Measurements from ENCODE around the gene STOX2.

Gene STOX2

DNA sequence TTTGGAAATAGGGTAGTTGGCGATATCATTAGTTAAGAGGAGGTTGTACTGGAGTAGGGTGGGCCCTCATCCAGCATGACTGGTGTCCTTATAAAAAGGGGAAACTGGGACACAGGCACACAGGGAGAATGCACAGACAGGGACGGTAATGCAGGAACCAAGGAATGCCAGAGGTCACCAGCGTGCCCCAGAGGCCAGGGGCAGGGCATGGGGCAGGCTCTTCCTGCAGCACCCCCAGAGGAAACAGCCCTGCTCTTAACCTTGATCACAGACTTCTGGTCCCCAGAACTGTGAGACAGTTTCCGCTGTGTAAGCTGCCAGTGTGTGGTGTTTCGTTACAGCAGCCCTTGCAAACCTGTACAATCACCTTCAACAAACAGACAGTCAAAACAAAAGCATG lies 15.9 kb upstream of the STOX2 start:
- TF ChIP-seq, protein P1, sequence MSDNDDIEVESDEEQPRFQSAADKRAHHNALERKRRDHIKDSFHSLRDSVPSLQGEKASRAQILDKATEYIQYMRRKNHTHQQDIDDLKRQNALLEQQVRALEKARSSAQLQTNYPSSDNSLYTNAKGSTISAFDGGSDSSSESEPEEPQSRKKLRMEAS (IDR thresholded peaks at IDR 0.05): no peak
- TF ChIP-seq, protein P2, sequence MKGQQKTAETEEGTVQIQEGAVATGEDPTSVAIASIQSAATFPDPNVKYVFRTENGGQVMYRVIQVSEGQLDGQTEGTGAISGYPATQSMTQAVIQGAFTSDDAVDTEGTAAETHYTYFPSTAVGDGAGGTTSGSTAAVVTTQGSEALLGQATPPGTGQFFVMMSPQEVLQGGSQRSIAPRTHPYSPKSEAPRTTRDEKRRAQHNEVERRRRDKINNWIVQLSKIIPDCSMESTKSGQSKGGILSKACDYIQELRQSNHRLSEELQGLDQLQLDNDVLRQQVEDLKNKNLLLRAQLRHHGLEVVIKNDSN (IDR thresholded peaks at IDR 0.05): no peak
- TF ChIP-seq YY1 (IDR thresholded peaks at IDR 0.05; ENCODE audit: low read depth) (no peak), EGR1 (IDR thresholded peaks at IDR 0.05) (no peak), CREB1 (IDR thresholded peaks at IDR 0.05; ENCODE audit: low read depth) (no peak), TAF1 (IDR thresholded peaks at IDR 0.05; ENCODE audit: low read depth) (no peak), FOXM1 (IDR thresholded peaks at IDR 0.05; ENCODE audit: borderline replicate concordance, low read depth) (no peak), RAD21 (IDR thresholded peaks at IDR 0.05; ENCODE audit: low read depth) (no peak), ZBTB7A (IDR thresholded peaks at IDR 0.05; ENCODE audit: low read depth) (no peak), NFIC (IDR thresholded peaks at IDR 0.05) (no peak), EP300 (IDR thresholded peaks at IDR 0.05; ENCODE audit: borderline replicate concordance) (no peak), TEAD4 (IDR thresholded peaks at IDR 0.05) (no peak), CEBPB (IDR thresholded peaks at IDR 0.05) (no peak), TCF12 (IDR thresholded peaks at IDR 0.05; ENCODE audit: low read depth) (no peak)
- TF ChIP-seq, protein P3, sequence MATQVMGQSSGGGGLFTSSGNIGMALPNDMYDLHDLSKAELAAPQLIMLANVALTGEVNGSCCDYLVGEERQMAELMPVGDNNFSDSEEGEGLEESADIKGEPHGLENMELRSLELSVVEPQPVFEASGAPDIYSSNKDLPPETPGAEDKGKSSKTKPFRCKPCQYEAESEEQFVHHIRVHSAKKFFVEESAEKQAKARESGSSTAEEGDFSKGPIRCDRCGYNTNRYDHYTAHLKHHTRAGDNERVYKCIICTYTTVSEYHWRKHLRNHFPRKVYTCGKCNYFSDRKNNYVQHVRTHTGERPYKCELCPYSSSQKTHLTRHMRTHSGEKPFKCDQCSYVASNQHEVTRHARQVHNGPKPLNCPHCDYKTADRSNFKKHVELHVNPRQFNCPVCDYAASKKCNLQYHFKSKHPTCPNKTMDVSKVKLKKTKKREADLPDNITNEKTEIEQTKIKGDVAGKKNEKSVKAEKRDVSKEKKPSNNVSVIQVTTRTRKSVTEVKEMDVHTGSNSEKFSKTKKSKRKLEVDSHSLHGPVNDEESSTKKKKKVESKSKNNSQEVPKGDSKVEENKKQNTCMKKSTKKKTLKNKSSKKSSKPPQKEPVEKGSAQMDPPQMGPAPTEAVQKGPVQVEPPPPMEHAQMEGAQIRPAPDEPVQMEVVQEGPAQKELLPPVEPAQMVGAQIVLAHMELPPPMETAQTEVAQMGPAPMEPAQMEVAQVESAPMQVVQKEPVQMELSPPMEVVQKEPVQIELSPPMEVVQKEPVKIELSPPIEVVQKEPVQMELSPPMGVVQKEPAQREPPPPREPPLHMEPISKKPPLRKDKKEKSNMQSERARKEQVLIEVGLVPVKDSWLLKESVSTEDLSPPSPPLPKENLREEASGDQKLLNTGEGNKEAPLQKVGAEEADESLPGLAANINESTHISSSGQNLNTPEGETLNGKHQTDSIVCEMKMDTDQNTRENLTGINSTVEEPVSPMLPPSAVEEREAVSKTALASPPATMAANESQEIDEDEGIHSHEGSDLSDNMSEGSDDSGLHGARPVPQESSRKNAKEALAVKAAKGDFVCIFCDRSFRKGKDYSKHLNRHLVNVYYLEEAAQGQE (IDR thresholded peaks at IDR 0.05; ENCODE audit: low read depth): no peak

DNA sequence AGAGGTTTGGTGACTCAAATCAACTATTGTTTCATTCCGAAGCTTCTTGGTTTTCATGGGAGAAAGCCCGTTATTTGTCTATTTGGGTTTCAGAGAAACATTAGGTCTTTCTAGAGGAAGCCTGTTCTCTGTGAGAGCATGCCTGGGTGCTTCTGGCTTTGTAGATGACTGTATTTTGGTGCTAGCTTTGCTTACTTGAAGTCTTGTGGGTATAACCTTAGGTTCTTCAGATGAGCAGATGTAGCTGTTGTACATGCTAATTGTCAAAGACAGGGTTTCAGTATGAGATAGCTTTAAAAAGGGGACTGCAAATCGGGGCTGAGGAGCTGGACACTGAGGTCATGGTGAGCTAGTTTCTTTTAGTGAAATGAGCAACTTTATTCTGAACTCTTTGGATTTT lies 7.9 kb upstream of the STOX2 start:
- TF ChIP-seq, protein P1 (IDR thresholded peaks at IDR 0.05): no peak
- TF ChIP-seq RAD21 (IDR thresholded peaks at IDR 0.05; ENCODE audit: low read depth) (no peak), TCF12 (IDR thresholded peaks at IDR 0.05; ENCODE audit: low read depth) (no peak), EP300 (IDR thresholded peaks at IDR 0.05; ENCODE audit: borderline replicate concordance) (no peak), FOXM1 (IDR thresholded peaks at IDR 0.05; ENCODE audit: borderline replicate concordance, low read depth) (no peak), CEBPB (IDR thresholded peaks at IDR 0.05) (no peak), NFIC (IDR thresholded peaks at IDR 0.05) (no peak), TAF1 (IDR thresholded peaks at IDR 0.05; ENCODE audit: low read depth) (no peak)
- TF ChIP-seq, protein P3 (IDR thresholded peaks at IDR 0.05; ENCODE audit: low read depth): no peak
- TF ChIP-seq, protein P2 (IDR thresholded peaks at IDR 0.05): no peak

DNA sequence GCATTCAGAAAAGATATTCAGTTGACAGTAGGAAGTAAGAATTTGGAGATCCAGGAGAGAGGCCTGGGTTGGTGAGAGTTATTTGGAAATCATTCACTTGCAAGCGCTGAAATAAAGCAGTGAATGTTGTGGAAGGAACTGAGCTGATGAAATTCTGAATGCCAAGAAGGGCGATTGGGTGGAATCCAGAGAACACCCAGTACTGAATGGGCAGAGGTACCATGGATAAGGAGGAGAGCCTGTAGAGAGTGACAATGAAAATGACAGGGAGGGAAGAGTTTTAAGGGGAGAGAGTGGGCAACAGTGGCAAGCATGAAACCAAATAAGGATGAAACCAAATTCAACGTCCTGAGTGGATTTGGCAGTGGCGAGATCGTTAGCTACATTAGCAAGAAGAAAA lies 6.7 kb upstream of the STOX2 start:
- TF ChIP-seq TAF1 (IDR thresholded peaks at IDR 0.05; ENCODE audit: low read depth): no peak
- no peak for TF ChIP-seq CREB1 (IDR thresholded peaks at IDR 0.05; ENCODE audit: low read depth)
- TF ChIP-seq, protein P3 (IDR thresholded peaks at IDR 0.05; ENCODE audit: low read depth): no peak
- no peak for TF ChIP-seq CEBPB (IDR thresholded peaks at IDR 0.05)
- TF ChIP-seq, protein P2 (IDR thresholded peaks at IDR 0.05): no peak
- no peak for TF ChIP-seq YY1 (IDR thresholded peaks at IDR 0.05; ENCODE audit: low read depth)
- TF ChIP-seq, protein P1 (IDR thresholded peaks at IDR 0.05): no peak
- TF ChIP-seq NFIC (IDR thresholded peaks at IDR 0.05): no peak
- no peak for TF ChIP-seq RAD21 (IDR thresholded peaks at IDR 0.05; ENCODE audit: low read depth)
- TF ChIP-seq EGR1 (IDR thresholded peaks at IDR 0.05): no peak
- no peak for TF ChIP-seq TCF12 (IDR thresholded peaks at IDR 0.05; ENCODE audit: low read depth)

Data from Ishikawa (cell line).